ENCODE results near the gene SLC25A12.
"Not testable (repeated sequence)": the region's sequence is repeated elsewhere in the genome, so short reads cannot be mapped to it uniquely, and the experiment has no call there.

The SLC25A12 gene, protein sequence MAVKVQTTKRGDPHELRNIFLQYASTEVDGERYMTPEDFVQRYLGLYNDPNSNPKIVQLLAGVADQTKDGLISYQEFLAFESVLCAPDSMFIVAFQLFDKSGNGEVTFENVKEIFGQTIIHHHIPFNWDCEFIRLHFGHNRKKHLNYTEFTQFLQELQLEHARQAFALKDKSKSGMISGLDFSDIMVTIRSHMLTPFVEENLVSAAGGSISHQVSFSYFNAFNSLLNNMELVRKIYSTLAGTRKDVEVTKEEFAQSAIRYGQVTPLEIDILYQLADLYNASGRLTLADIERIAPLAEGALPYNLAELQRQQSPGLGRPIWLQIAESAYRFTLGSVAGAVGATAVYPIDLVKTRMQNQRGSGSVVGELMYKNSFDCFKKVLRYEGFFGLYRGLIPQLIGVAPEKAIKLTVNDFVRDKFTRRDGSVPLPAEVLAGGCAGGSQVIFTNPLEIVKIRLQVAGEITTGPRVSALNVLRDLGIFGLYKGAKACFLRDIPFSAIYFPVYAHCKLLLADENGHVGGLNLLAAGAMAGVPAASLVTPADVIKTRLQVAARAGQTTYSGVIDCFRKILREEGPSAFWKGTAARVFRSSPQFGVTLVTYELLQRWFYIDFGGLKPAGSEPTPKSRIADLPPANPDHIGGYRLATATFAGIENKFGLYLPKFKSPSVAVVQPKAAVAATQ

DNA sequence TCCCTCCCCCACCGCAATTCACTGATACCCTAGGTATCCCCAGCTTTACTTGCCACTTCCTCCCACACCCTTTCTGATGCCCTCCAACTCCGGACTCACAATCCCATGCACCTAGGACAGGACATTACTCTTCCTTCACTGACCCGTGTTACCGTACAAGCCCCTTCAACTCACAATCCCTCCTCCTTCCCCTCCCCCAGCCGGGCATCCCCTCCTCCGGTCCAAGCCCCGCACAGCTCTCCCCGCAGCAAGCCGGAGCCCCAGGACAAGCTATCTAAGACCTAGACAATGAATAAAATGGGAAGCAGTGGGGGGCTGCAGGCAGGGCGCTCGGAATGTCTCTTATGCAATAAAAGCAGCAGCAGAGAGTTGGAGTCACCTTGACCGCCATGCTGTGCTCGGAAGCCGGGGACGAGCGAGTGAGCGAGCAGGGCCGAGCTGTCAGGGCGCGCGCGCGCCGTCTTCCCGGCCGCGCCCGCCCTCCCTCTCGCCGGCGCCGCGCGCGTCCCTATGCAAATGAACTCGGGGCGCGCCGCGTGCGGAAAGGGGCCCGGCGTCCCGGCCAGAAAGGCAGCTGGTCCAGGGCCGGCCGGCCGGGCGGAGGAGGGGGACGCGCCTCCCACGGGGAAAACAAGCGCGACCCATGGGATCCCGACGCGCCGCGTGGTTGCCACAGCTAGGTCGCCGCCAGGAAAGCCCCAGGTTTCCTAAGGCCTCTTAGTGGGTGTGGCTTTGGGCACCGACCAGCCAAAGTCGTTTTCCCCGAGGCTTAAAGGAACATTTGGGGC lies at the start of gene SLC25A12:
SLC25A12 (minus strand) TSS at position 421 of the 788 bp plus-strand sequence; CDS start at position 391, 30 bp downstream.
- peak; percentile 79 to 94 for DNase-seq

DNA sequence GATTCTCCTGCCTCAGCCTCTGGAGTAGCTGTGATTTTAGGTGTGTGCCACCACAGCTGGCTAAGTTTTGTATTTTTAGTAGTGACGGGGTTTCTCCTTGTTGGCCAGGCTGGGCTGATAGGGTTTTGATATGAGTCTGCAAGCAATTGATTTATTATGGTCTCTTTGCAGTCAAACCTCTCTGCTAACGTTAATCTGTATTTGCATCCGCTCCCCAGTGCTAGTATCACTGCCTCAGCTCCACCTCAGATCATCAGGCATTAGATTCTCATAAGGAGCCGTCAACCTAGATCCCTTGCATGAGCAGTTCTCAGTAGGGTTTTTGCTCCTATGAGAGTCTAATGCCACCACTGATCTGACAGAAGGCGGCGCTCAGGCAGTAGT lies 47.3 kb upstream of the SLC25A12 start:
- no peak for DNase-seq

DNA sequence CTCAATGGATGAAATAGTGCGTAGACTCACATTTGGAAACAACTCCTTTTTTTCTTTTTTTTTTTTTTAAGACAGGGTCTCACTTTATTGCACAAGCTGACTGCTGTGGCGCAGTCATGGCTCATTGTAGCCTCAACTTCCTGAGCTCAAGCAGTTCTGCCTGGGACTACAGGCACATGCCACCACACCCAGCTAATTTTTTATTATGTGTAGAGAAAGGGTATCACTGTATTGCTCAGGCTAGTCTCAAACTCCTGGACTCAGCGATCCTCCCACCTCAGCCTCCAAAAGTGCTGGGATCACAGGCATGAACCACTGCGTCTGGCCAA lies 45.7 kb upstream of the SLC25A12 start:
- no peak for DNase-seq

DNA sequence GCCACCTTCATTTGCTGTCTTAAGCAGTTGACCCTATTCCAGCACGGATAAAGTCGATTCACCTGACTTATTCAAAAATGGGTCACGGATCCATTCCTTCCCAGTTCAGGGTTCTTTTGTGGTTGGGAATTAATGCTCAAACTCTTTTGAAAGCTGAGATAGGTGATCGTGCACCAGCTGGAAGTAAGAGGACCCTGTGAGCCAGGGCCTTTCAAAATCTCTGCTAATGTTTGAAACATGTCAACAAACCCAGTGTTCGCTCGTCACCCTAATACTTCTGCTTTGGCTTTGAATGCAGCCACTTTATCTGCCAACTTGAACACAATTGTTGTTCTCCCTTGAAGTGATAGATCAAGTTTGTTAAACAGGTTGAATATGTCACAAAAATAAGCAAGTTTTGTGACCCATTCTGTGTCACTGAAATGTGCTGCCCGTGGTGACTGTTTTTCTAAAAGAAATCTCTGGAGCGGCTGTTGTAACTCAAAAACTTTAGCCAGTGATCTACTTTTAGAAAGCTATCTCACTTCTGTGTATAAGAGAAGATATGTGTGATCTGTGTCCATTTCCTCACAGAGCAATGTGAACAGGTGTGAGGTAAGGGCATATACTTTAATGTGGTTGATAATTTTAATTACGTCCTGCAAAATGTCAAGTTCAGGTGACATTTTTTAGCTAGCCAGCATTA lies 45.2 kb upstream of the SLC25A12 start:
- no peak for DNase-seq

DNA sequence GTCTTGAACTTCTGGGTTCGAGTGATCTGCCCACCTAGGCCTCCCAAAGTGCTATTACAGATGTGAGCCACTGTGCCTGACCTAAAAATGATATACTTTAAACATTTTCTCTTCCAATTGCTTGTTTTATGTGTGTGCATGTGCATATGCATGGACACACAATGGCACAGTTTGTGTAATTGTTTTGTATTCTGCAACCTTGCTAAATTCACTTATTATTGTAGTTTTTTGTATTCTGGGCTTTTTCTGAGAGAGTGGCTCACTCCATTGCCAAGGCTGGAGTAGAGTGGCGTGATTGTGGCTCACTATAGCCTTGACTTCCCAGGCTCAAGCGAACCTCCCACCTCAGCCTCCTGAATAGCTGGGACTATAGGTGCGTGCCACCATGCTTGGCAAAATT lies 36.3 kb upstream of the SLC25A12 start:
- DNase-seq, result no peak

DNA sequence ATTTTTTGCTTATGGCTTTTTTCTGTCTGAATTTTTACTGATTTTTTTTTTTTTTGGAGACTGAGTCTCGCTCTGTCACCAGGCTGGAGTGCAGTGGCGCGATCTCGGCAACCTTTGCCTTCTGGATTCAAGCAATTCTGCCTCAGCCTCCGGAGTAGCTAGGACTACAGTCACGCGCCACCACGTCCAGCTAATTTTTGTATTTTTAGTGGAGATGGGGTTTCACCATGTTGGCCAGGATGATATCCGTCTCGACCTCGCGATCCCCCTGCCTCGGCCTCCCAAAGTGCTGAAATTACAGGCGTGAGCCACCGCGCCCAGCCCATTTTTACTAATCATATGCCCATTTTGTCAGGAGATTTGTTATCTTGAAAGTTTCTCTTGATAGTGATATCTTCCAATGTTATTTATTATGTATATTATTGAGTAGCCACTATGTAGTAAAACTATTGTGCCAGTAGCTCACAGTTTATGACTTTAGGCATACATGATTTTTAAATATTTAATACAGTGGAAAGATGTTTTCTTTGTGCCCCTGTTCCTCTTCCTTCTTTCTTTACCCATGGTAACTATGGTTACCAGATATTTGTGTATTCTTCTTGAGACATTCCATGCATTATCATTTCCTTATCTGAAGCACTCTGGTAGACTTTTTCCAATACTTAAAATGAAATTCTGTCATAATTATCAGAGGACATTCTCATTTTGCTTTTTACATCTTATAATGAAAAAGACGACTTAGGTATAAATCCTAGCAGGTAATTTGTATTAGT lies 30.3 kb upstream of the SLC25A12 start:
- no peak for DNase-seq

DNA sequence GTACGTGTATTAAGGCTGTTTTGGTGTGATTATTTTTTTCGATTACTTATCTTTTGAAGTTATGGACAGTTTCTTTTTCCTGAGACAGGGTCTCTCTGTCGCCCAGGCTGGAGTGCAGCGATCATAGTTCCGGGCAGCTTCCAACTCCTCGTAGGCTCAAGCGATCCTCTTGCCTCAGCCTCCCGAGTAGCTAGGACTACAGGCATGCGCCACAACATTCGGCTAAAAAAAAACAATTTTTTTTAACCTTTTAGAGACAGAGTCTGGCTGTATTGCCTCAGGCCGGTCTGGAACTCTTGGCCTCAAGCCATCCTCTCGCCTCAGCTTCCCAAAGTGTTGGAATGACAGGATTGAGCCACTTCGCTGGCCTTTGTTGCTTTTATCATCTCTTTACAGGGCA lies 29.2 kb upstream of the SLC25A12 start:
- peak; percentile 17 to 28 for DNase-seq

DNA sequence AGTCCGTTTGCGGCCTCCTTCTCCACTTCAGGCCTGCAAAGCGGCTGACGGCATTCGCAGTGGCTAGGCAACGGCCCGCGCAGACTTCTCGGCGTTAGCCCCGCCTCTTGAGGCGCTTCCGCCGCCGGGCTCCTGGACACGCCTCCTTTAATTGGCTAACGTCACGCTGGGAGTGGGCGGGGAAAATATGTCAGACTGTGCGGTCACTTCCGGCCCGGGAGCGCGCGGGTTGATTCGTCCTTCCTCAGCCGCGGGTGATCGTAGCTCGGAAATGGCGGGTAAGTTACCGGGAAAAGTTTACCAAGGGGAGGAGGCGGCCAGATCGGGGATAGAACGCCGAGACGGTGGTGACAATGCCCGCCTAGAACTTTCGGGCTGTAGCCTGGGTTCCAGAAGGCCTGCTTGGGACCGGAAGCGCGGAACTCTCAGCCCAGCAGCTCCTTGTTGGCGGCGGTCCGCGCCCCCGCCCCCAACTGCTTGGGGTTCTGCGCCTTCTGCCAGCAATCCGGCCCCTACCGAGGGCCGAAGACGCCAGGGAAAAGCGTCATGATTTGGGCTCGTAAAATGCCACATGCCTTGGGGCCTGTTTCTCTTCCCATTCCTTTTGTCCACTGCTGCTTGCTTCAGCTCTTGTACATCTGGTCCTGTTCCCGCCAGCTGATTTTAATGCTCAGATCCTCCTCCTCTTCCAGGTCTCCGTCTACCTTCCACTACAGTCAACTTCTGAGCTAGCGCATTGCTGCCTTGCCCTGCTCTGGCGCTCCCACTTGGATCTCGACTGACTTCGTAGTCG lies 28.4 kb upstream of the SLC25A12 start, which contains the start of gene HAT1:
HAT1 (plus strand) TSS at position 232 of the 793 bp plus-strand sequence; CDS start at position 272, 40 bp downstream.
- peak; percentile 98 for DNase-seq

DNA sequence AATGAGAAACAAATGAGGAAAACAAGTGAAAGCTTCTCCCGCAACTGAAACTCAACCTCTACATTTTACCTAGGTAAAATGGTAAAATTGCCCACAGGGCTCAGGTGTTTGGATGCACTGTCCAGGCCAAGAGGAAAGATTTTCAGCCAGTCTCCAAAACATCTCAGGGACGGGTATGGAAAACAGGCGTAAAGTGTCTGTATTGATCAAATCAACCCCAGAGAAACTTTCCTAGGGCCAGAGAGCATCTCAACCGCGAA lies 27.9 kb upstream of the SLC25A12 start:
- no peak for DNase-seq

DNA sequence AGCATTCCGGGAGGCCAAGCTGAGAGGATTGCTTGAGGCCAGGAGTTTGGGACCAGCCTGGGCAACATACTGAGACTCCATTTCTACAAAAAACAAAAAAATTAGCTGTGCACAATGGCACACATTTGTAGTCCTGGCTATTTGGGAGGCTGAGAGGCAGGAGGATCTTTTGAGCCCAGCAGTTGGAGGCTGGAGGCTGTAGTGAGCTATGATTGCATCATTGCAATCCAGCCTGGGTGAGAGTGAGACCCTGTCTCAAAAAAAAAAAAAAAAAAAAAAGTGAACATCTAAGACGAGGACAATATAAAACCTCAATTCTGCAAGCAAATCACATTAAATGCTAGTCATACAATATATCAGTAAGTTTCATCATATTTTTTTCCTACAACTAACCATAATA lies 25.4 kb upstream of the SLC25A12 start:
- no peak for DNase-seq

DNA sequence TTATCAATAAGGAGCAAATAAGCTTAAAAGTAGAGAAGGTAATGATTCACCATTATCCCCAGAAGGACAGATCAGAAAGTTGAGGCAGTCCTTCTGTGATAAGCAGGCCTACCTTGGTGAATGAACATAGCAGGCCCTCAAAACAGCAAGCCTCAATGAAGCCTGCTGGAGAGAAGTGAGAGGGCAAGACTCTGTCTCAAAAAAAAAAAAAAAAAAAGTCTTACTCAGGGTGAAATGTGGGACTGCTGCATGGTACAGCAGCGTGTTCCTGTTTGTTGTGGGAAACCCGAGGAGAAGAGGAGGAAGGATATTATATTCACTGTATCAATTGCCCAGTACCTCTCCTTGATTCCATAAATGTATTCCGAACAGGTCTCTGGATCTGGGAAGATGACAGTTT lies 19.5 kb upstream of the SLC25A12 start:
- DNase-seq, result no peak

DNA sequence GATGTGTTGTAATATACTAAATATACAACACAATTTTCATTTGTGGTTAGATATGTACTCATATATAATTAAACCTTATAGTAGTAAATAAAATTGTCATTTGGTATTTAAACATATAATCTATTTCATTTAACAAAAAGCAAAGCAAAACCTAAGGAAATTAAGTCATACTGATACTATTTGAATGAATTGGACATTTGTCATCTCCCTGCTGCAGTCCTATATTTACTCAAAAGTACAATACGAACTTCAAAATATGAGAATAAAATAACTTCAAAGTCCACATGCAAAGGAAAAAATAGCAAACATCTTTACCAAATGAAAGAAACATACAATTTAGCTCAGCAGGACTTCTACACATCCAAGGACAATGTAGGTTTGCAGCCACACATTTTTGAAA lies 16.4 kb upstream of the SLC25A12 start:
- DNase-seq, result no peak

DNA sequence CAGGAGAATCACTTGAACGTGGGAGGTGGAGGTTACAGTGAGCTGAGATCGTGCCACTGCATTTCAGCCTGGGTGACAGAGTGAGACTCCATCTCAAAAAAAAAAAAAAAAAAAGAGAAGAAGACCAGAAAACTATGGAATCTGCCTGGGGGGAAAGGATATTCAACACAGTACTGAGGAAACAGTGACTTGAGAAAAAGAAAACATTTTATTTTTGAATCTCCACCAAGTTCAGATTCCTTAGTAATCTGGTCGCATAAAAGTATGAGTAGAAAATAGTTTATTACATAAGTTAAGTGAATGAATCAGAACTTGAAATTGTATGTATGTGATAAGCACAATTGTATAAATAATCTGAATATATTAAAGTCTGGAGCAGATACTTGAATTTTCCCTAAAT lies 15.2 kb upstream of the SLC25A12 start:
- no peak for DNase-seq

DNA sequence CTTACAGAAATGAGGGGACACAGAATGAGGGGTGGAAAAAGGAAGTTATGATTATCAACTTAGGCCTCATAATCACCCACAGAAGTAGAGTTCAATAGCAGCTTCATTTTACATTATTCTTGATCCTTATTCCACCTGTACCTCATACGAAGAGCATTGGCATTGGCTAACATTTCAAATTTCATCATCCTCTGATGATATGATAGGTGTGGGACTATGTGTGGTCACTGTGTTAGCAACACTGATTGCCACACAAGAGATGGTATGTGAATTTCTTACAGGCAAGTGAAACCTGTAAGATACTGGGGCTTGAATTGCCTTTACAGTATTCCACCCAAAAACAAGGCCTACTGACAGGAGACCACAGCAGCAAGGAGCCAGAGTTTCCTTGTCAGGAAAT lies 14.2 kb upstream of the SLC25A12 start:
- no peak for DNase-seq

DNA sequence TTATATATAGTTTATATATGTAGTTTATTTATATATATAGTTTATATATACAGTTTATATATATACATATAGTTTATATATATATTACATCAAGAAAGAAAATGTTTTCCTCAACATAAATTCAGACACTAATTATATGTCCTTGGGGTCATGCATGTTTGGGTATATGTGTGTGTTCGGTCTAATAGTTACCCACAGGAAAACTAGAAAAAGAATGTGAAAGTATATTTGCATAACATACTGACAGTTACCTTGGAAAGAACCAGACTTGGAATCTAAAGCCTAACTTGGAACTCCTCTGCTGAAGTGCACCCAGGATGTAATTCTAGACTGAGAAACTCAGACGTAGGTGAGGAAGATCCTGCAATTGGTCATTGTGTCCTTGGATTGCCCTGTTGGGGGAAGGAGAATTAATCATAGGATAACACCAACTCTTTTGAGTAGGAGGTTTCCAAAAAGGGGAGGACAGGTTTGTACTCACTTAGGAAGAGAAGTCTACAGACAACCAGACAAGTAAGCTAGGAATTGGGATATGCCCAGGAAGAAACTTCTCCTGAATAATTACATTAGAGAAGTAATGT lies 8.9 kb upstream of the SLC25A12 start:
- DNase-seq, result no peak

DNA sequence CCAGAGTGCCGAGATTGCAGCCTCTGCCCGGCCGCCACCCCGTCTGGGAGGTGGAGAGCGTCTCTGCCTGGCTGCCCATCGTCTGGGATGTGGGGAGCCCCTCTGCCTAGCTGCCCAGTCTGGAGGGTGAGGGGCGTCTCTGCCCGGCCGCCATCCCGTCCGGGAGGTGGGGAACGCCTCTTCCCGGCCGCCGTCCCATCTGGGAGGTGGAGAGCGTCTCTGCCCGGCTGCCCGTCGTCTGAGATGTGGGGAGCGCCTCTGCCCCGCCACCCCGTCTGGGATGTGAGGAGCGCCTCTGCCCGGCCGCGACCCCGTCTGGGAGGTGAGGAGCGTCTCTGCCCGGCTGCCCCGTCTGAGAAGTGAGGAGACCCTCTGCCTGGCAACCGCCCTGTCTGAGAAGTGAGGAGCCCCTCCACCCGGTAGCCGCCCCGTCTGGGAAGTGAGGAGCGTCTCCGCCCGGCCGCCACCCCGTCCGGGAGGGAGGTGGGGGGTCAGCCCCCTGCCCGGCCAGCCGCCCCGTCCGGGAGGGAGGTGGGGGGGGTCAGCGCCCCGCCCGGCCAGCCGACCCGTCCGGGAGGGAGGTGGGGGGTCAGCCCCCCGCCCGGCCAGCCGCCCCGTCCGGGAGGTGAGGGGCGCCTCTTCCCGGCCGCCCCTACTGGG lies 5.7 kb upstream of the SLC25A12 start:
- not testable (repeated sequence) for DNase-seq

DNA sequence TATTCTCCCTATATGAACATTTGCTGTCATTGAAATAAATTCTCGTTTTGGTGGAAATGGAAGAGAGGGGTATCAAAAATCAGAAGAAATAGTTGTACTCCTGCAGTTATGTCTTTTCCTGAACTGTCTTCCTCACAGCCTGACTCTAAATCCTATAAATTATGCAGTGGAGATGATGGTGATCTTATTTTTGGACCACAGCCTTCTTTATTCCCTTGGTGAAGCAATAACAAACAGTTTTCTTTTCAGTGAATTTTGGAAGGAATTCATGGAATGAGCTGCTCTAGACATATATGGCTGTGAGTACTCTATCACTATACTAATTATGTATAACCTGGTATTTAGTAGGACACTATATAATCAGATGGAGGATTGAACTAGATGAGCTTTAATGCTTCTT lies 1.7 kb upstream of the SLC25A12 start:
- no peak for DNase-seq

DNA sequence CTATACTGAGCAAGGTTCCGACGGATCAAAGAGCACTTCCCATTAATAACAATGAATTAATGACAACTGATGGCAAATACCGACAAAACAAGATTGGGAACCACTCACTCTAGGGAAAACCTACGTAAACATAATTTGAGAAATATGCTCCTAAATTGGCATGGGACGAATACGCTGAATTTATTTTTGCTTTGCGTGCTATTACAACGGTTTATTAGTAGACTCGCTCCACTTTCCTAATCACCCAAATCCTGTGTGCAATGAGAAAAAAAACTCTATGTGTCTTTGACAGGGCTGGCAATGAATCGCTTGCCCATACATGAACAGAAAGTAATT lies 536 bp upstream of the SLC25A12 start:
- DNase-seq, result no peak

DNA sequence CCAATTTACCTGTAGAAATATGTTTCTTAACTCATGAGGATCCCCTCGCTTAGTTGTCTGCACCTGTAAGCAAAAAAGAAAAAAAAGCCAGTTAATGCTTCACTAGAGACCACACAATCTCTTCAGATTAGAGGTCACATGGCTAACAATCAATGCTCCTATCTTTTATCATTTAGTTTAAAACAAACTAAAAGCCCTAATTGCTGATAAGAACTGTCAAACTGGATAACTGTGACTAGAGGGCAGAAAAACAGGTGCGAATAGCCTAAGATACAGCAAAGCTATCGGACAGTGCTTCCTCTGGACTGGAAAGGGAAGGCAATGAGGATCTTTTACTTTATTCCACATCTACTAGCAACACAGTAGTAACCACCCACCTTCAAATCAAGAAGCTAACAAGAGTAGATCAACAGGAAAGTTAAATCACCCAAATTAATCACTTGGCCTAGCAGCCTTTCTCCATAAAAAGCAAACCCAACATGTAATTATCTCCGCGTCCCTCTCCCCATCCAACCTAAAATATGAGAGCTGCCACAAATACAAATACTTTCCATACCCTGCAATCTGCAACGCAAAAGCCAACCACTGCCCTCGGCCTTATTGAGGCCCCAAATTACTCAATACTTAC lies 734 bp downstream of the SLC25A12 start:
- DNase-seq, result peak; percentile 22 to 70

DNA sequence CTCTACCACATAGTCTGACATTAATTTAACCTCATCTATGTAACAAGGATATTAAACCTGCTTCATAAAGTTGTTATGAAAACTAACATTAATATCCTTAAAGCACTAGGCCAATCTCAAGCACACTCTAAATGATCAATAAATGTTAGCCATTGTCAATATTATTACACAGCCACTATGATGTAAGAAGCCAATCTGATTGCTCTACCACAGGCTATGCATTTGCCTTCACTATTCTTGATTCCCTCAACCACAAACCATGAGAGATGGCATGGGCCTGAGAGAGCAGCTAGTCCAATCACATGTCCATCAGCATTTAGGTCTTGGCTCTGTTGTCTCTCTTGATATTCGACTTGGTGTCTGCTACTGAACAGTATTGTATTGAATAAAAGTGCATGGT lies 4.2 kb downstream of the SLC25A12 start:
- DNase-seq, result no peak

Data from NCI-H2081 (cell line).